Mesodermal cell (in vitro differentiated cells): ENCODE measurements around the gene MAPKAPK2.
A peak's percentile ranks its signal among the peaks of the same experiment; 100 is the strongest.
"Not testable (repeated sequence)": the region's sequence is repeated elsewhere in the genome, so short reads cannot be mapped to it uniquely, and the experiment has no call there.

Experiments
- H3K27ac ChIP-seq: 2 replicates; pipeline ENCODE4 v1.7.0; 2013; ENCODE audit warnings: mild to moderate bottlenecking, low read depth, low read length, moderate library complexity; ENCODE audit not compliant: severe bottlenecking
- H3K36me3 ChIP-seq: 2 replicates; pipeline ENCODE4 v1.7.1; 2013; ENCODE audit warnings: mild to moderate bottlenecking, low read length, moderate library complexity; ENCODE audit not compliant: control insufficient read depth, insufficient read depth
- H3K4me1 ChIP-seq: one replicate; pipeline ENCODE4 v1.7.1; 2013; ENCODE audit warnings: mild to moderate bottlenecking, low read length; ENCODE audit not compliant: insufficient read depth, control insufficient read depth, poor library complexity, severe bottlenecking
- H3K4me3 ChIP-seq: 2 replicates; pipeline ENCODE4 v1.7.0; 2013; ENCODE audit warnings: low read length, control low read depth, mild to moderate bottlenecking; ENCODE audit not compliant: insufficient read depth, poor library complexity, severe bottlenecking; ENCODE audit errors: extremely low read depth
- H3K9me3 ChIP-seq: 2 replicates; pipeline ENCODE4 v1.7.1; 2013; ENCODE audit warnings: mild to moderate bottlenecking, low read length, moderate library complexity; ENCODE audit not compliant: control insufficient read depth
- WGBS, 2 experiments: methylation state at CpG; one replicate each; pipeline ENCODE4 v1.1.5; 2013; ENCODE audit warnings: missing lambda C conversion rate in 2 of 2; ENCODE audit not compliant: insufficient coverage in 2 of 2; 5-methylcytosine and 5-hydroxymethylcytosine counted together

Gene MAPKAPK2

GRCh38 chr1:206765771-206766170, 81.1 kb downstream of the MAPKAPK2 start:
- H3K9me3 ChIP-seq, H3K4me3 ChIP-seq, H3K36me3 ChIP-seq: not testable (repeated sequence)
- no CpG with 5 or more reads among the region's 1 CpG for WGBS, 2 experiments
- Histone ChIP-seq H3K4me1 (peaks cover 23% of the 10 kb centered on the region), H3K27ac (peak overlapping the region; percentile 33)

GRCh38 chr1:206766251-206766856, 81.6 kb downstream of the MAPKAPK2 start:
- Histone ChIP-seq H3K36me3 (no peaks in the 10 kb centered on the region), H3K27ac (peak overlapping the region; percentile 33), H3K4me1 (peaks cover 29% of the 10 kb centered on the region), H3K9me3 (peaks cover 7% of the 10 kb centered on the region), H3K4me3 (no peak overlapping the region)
- WGBS, 2 experiments, result 41 to 48% methylated on average over 4 to 6 of the region's 8 CpGs

GRCh38 chr1:206768472-206769303, 84.0 kb downstream of the MAPKAPK2 start:
- H3K4me3 ChIP-seq, result no peak overlapping the region

GRCh38 chr1:206769304-206769731, 84.6 kb downstream of the MAPKAPK2 start:
- WGBS, 2 experiments, result 96 to 98% methylated on average over 3 to 7 of the region's 7 CpGs
- no peak overlapping the region for H3K27ac ChIP-seq
- no peaks in the 10 kb centered on the region for H3K36me3 ChIP-seq
- H3K4me1 ChIP-seq, result peaks cover 34% of the 10 kb centered on the region
- H3K9me3 ChIP-seq, result no peaks in the 10 kb centered on the region
- H3K4me3 ChIP-seq, result no peak overlapping the region

More at GRCh38 chr1:206768472-206769303, 84.0 kb downstream of the MAPKAPK2 start:
- Histone ChIP-seq H3K9me3 (peaks cover 3% of the 10 kb centered on the region), H3K27ac (no peak overlapping the region), H3K36me3 (no peaks in the 10 kb centered on the region), H3K4me1 (peaks cover 34% of the 10 kb centered on the region)
- 84 to 91% methylated on average over 7 to 11 of the region's 14 CpGs for WGBS, 2 experiments

GRCh38 chr1:206770531-206771337, 86.0 kb downstream of the MAPKAPK2 start, which contains the start of gene IL19:
IL19 (plus strand) TSS chr1:206770773; CDS start chr1:206836663, 65,890 bp downstream.
- Histone ChIP-seq H3K27ac (no peak within 1 kb of the TSS), H3K36me3 (no peaks in the 10 kb centered on the region), H3K4me1 (peaks cover 34% of the 10 kb centered on the region), H3K4me3 (peak within 1 kb of the TSS; percentile 11), H3K9me3 (no peaks in the 10 kb centered on the region)
- 55 to 79% methylated on average over 6 of the region's 9 CpGs for WGBS, 2 experiments

- WGBS, 2 experiments, result 89 to 96% methylated on average over 3 of the region's 4 CpGs
- no peak overlapping the region for H3K27ac ChIP-seq
- H3K36me3 ChIP-seq, result no peaks in the 10 kb centered on the region
- no peak overlapping the region for H3K4me3 ChIP-seq
- H3K9me3 ChIP-seq, result no peaks in the 10 kb centered on the region
- H3K4me1 ChIP-seq, result peaks cover 34% of the 10 kb centered on the region
These were observed 86.6 kb downstream of the MAPKAPK2 start for GRCh38 chr1:206771338-206771692.

GRCh38 chr1:206772243-206772937, 87.7 kb downstream of the MAPKAPK2 start, which contains the start of gene IL10:
IL10 (minus strand) TSS chr1:206772494; CDS start chr1:206772435, 59 bp downstream.
- Histone ChIP-seq H3K9me3 (no peaks in the 10 kb centered on the region), H3K4me3 (no peak within 1 kb of the TSS), H3K4me1 (peaks cover 24% of the 10 kb centered on the region), H3K27ac (no peak within 1 kb of the TSS), H3K36me3 (no peaks in the 10 kb centered on the region)
- whole genome bisulfite sequencing, 2 experiments, result 95 to 98% methylated on average over 6 to 7 of the region's 8 CpGs

- Histone ChIP-seq H3K4me3 (no peak overlapping the region), H3K36me3 (no peaks in the 10 kb centered on the region), H3K27ac (no peak overlapping the region), H3K9me3 (no peaks in the 10 kb centered on the region), H3K4me1 (peaks cover 24% of the 10 kb centered on the region)
- WGBS, 2 experiments, result 76 to 89% methylated on average over 2 to 3 of the region's 3 CpGs
These were observed 89.4 kb downstream of the MAPKAPK2 start for GRCh38 chr1:206774093-206774492.

- Histone ChIP-seq H3K27ac (no peak overlapping the region), H3K9me3 (no peaks in the 10 kb centered on the region), H3K36me3 (no peaks in the 10 kb centered on the region), H3K4me3 (no peak overlapping the region), H3K4me1 (peaks cover 6% of the 10 kb centered on the region)
- WGBS, 2 experiments, result 43 to 100% methylated on average over 1 of the region's 4 CpGs
These were observed 91.5 kb downstream of the MAPKAPK2 start for GRCh38 chr1:206776229-206776628.

- Histone ChIP-seq H3K36me3 (no peaks in the 10 kb centered on the region), H3K4me3 (no peak overlapping the region), H3K4me1 (no peaks in the 10 kb centered on the region), H3K9me3 (no peaks in the 10 kb centered on the region), H3K27ac (no peak overlapping the region)
- 80 to 98% methylated on average over 4 to 5 of the region's 7 CpGs for WGBS, 2 experiments
These were observed 93.3 kb downstream of the MAPKAPK2 start for GRCh38 chr1:206778031-206778430.
